Hepatocyte (in vitro differentiated cells): ENCODE results near the gene HDDC3. TPM values are rescaled to one million over a fixed set of nuclear protein-coding genes. Genes with fewer than 3 reads are reported as not detected.

ENCODE experiments used
- DNase-seq: peaks from one replicate; pipeline ENCODE4 v3.0.0-alpha.2; 2016; ENCODE audit warnings: low spot score
- H2AFZ ChIP-seq: fragments of 200-600 bp; sonication (generic); 2 replicates; pipeline ENCODE4 v1.6.0; 2016; ENCODE audit warnings: antibody characterized with exemption, mild to moderate bottlenecking
- H3K27ac ChIP-seq: fragments of 200-600 bp; sonication (generic); 2 replicates; pipeline ENCODE4 v1.5.1; 2016; ENCODE audit warnings: mild to moderate bottlenecking
- H3K27me3 ChIP-seq: fragments of 200-600 bp; sonication (generic); 2 replicates; pipeline ENCODE4 v1.6.1; 2016
- H3K36me3 ChIP-seq: fragments of 200-600 bp; sonication (generic); replicated peaks from 2 replicates; pipeline ENCODE4 v1.5.1; 2016; ENCODE audit warnings: low read depth; ENCODE audit not compliant: insufficient read depth
- H3K4me1 ChIP-seq: fragments of 200-600 bp; sonication (generic); 2 replicates; pipeline ENCODE4 v1.5.1; 2016; ENCODE audit warnings: mild to moderate bottlenecking, moderate library complexity; ENCODE audit not compliant: insufficient read depth
- H3K4me2 ChIP-seq: fragments of 200-600 bp; sonication (generic); 2 replicates; pipeline ENCODE4 v1.6.0; 2016
- H3K4me3 ChIP-seq: fragments of 200-600 bp; sonication (generic); 2 replicates; pipeline ENCODE4 v1.5.1; 2016; ENCODE audit warnings: mild to moderate bottlenecking
- H3K79me2 ChIP-seq: fragments of 200-600 bp; sonication (generic); 2 replicates; pipeline ENCODE4 v1.6.0; 2017; ENCODE audit warnings: mild to moderate bottlenecking
- H3K9me2 ChIP-seq: fragments of 200-600 bp; sonication (generic); replicated peaks from 2 replicates; pipeline ENCODE4 v1.6.0; 2017; ENCODE audit warnings: mild to moderate bottlenecking; ENCODE audit not compliant: insufficient read depth
- H3K9me3 ChIP-seq: fragments of 200-600 bp; sonication (generic); 2 replicates; pipeline ENCODE4 v1.5.1; 2016; ENCODE audit warnings: low read depth, mild to moderate bottlenecking
- H4K20me1 ChIP-seq: fragments of 200-600 bp; sonication (generic); 2 replicates; pipeline ENCODE4 v1.6.0; 2016; ENCODE audit warnings: mild to moderate bottlenecking; ENCODE audit not compliant: insufficient read depth, poor library complexity, severe bottlenecking
- EZH2 ChIP-seq: fragments of 200-600 bp; sonication (generic); IDR thresholded peaks from 2 replicates; pipeline ENCODE4 v1.6.1; 2016; ENCODE audit warnings: antibody characterized with exemption, mild to moderate bottlenecking, borderline replicate concordance
- EZH2phosphoT487 ChIP-seq: fragments of 200-600 bp; sonication (generic); IDR thresholded peaks from one replicate; pipeline ENCODE4 v1.6.1; 2018; ENCODE audit warnings: antibody characterized with exemption, mild to moderate bottlenecking, low read depth, moderate library complexity; ENCODE audit not compliant: unreplicated experiment, severe bottlenecking
- WGBS: methylation state at CpG from one replicate; pipeline ENCODE4 v1.1.6; 2016; ENCODE audit warnings: low lambda C conversion rate; ENCODE audit errors: missing lambda C conversion rate; 5-methylcytosine and 5-hydroxymethylcytosine counted together
- polyA plus RNA-seq: library from polyadenylated mRNA; unstranded; fragments of >200 nt; fragmentation: Nextera tagmentation; extraction: Ambion mirVana; gene quantifications from 2 replicates; pipeline ENCODE4 v1.2.1, GENCODE V29; 2016
- total RNA-seq: library from RNA; depleted of rRNA; stranded (reverse); fragments of >200 nt; gene quantifications from 2 replicates; pipeline ENCODE4 v1.2.3, GENCODE V29; 2014
- TF ChIP-seq, protein P1 (sequence below): fragments of 200-600 bp; sonication (generic); IDR thresholded peaks from 2 replicates; pipeline ENCODE4 v1.5.1; 2016; ENCODE audit warnings: antibody characterized with exemption, mild to moderate bottlenecking; ENCODE audit not compliant: poor library complexity

The HDDC3 gene
- total and polyA plus RNA-seq, 2 experiments from 2014 or later = 15.4 to 20.0 TPM

DNA sequence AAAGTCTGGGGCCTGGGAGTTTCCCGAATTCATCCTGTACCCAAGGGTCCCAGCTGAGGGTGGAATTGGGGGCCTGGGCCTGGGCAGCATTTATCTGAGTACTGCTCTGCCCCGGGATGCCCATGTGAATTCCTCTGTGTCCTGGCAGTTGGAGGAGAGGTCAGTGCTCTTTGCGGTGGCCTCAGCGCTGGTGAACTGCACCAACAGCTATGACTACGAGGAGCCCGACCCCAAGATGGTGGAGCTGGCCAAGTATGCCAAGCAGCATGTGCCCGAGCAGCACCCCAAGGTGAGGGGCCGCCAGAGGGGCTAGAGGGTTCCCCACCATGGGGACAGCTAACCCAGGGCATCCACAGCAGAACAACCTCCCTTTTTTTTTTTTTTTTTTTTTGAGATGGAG is 16.2 kb upstream of the HDDC3 start:
- H3K9me3 ChIP-seq = no peaks in the 10 kb centered on the region
- no peaks in the 10 kb centered on the region for H3K27me3 ChIP-seq
- H3K36me3 ChIP-seq = no peaks in the 10 kb centered on the region
- H3K27ac ChIP-seq = no peak overlapping the region
- H3K4me2 ChIP-seq = no peak overlapping the region
- TF ChIP-seq EZH2 = no peak
- TF ChIP-seq, protein P1, sequence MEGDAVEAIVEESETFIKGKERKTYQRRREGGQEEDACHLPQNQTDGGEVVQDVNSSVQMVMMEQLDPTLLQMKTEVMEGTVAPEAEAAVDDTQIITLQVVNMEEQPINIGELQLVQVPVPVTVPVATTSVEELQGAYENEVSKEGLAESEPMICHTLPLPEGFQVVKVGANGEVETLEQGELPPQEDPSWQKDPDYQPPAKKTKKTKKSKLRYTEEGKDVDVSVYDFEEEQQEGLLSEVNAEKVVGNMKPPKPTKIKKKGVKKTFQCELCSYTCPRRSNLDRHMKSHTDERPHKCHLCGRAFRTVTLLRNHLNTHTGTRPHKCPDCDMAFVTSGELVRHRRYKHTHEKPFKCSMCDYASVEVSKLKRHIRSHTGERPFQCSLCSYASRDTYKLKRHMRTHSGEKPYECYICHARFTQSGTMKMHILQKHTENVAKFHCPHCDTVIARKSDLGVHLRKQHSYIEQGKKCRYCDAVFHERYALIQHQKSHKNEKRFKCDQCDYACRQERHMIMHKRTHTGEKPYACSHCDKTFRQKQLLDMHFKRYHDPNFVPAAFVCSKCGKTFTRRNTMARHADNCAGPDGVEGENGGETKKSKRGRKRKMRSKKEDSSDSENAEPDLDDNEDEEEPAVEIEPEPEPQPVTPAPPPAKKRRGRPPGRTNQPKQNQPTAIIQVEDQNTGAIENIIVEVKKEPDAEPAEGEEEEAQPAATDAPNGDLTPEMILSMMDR = no peak
- no peak for TF ChIP-seq EZH2phosphoT487
- H4K20me1 ChIP-seq = no peaks in the 10 kb centered on the region
- H3K4me3 ChIP-seq = no peak overlapping the region
- WGBS = 96% methylated on average over 8 of the region's 8 CpGs
- no peak overlapping the region for H2AFZ ChIP-seq
- DNase-seq = no peak
- H3K9me2 ChIP-seq = no peaks in the 10 kb centered on the region
- H3K79me2 ChIP-seq = no peaks in the 10 kb centered on the region
- H3K4me1 ChIP-seq = no peaks in the 10 kb centered on the region

DNA sequence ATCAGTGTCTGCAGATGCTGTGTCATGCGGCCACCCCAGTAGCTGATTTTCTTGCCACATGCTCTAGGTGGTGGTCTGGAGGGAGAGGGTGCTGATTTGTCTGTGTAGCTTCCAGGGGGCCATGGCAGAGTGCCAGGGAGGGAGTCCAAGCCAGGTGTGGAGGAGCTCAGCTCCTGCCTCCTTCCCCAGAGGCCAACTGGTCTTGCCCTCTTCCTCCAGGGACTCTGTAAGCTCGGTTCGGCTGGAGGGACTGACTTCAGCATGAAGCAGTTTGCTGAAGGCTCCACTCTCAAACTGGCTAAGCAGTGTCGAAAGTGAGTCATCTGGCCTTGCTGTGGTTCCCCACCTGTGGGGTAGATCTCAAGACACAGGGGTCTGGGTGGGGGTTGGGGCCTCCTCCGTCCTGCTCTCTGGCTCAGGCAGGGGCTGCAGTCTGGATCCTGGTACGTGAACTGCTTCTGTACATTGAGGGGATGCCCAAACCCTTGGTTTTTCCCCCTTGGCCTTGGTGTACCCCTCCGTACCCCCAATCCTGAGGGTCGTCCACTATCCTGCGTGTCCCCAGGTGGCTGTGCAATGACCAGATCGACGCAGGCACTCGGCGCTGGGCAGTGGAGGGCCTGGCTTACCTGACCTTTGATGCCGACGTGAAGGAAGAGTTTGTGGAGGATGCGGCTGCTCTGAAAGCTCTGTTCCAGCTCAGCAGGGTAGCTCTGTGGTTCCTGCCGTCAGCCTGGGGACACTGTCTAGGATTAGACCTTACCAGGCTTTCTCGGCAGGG is 15.4 kb upstream of the HDDC3 start:
- 92% methylated on average over 18 of the region's 18 CpGs for WGBS
- H3K36me3 ChIP-seq = no peaks in the 10 kb centered on the region
- no peaks in the 10 kb centered on the region for H3K27me3 ChIP-seq
- H3K4me3 ChIP-seq = no peak overlapping the region
- no peak overlapping the region for H3K4me2 ChIP-seq
- H3K27ac ChIP-seq = no peak overlapping the region
- no peaks in the 10 kb centered on the region for H4K20me1 ChIP-seq
- no peaks in the 10 kb centered on the region for H3K79me2 ChIP-seq
- H3K4me1 ChIP-seq = no peaks in the 10 kb centered on the region
- no peaks in the 10 kb centered on the region for H3K9me2 ChIP-seq
- TF ChIP-seq EZH2phosphoT487 = no peak
- TF ChIP-seq, protein P1 = no peak
- H2AFZ ChIP-seq = no peak overlapping the region
- DNase-seq = no peak
- H3K9me3 ChIP-seq = no peaks in the 10 kb centered on the region

- Histone ChIP-seq H3K9me2 (no peaks in the 10 kb centered on the region), H2AFZ (no peak overlapping the region)
- 85% methylated on average over 8 of the region's 8 CpGs for WGBS
Measured at GRCh38 chr15:90946941-90947576, 14.7 kb upstream of the HDDC3 start.

More at GRCh38 chr15:90946941-90947576, 14.7 kb upstream of the HDDC3 start:
- Histone ChIP-seq H3K4me1 (no peaks in the 10 kb centered on the region), H3K4me3 (no peak overlapping the region), H3K36me3 (no peaks in the 10 kb centered on the region), H3K9me3 (no peaks in the 10 kb centered on the region), H4K20me1 (no peaks in the 10 kb centered on the region), H3K4me2 (no peak overlapping the region), H3K27me3 (no peaks in the 10 kb centered on the region), H3K79me2 (no peaks in the 10 kb centered on the region), H3K27ac (no peak overlapping the region)
- TF ChIP-seq, protein P1 = no peak
- TF ChIP-seq EZH2 (no peak), EZH2phosphoT487 (no peak)
- no peak for DNase-seq
